SIG-M5 treated with dmso at 0.1 percent for 504 hours (cell line): ENCODE data around the gene SAFB2.

Experiments
- DNase-seq: peaks from one replicate; lab custom pipeline; 2025; ENCODE audit not compliant: unreplicated experiment; lab: John Stamatoyannopoulos, UW

The SAFB2 gene

DNA sequence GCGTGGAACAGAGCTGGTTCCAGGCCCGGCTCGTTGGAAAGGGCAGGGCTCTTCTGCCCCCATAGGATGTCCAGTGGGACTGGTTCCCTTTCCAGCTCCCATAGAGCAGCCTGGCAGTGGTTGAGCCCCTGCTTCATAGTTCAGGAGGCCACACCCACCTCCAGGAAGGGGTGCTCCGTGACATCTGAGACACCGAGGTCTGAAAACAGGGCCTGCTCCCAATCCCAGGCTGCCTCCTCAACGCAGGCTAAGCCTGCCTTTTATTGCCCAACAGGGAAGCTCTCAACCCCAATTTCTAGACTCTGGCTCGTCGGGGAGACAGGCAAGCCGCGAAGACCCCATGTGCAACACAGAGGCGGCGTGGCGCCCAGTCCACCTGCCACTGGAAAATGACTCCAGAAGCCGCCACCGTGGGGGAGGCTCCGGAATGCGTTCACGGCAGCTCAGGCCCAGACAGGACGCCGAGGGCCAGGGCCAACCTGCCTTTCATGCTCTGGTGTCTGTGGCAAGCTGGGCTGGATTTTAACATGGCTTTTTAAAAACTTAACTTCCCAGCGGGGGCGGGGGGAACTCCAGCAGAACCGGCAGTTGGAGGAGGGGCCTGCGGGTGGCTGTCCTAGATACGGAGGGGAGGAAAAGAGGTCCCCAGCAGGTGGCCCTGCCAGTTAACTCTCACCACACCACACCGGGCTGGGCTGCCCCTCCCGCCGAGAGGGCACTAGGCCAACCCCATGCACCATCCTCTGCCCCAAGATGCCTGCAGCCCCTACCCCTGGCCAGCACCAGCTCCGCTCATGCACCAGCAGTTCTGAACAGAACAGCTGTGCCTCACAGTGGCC is 36.9 kb downstream of the SAFB2 start:
- DNase-seq: no peak

DNA sequence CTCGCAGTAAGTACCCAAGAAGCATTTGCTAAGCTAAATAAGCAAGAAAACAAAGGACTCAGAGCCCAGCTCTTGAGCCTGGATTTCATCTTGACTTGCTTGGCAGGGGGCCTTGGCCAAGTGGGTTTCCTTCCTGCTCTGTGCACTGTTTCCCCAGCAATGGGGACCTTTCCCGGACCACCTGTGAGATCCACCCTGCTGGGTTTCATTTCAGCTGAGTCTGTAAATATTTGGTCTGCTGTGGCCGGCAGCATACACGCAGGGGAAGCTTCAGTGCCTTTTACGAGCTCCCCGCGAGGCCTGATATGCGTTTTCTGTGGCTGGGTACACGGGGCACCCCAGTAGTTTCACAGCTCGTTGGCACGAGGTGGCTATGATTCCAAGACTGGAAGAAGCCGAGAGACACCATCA is 42.4 kb downstream of the SAFB2 start:
- no peak for DNase-seq

DNA sequence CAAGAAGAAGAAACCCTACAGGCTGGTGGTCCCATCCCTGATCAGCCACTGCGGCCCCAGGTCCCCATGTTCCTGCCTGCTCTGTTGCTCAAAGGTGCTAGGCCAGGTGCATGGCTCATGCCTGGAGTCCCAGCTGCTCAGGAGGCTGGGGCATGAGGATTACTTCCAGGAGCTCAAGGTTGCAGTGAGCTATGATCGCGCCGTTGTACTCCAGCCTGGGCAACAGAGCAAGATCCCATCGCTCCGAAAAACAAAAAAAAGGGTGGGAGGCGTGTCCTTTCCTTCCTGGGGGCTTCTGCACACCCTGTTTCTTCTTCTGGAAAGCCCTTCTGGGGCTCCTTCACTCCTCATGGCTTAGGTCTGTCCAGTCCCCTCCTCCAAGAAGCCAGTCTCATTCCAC is 42.9 kb downstream of the SAFB2 start:
- DNase-seq: no peak

DNA sequence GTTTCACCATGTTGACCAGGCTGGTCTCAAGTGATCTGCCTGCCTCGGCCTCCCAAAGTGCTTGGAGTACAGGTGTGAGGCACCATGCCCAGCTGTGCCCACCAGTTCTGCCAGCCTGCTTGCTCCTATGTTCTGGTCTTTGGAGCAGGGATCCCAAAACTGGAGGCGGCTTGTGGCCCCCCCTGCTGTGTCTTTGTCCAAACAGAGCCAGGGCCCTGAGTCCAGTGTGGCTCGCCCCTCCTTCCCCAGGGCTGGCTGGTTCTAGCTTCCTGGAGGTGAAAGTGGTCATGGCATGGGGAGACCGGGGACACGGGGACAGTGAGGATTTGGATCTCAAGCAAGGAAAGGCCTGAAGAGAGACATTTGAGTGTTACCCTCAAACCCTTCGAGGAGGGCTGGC is 43.3 kb downstream of the SAFB2 start:
- no peak for DNase-seq

DNA sequence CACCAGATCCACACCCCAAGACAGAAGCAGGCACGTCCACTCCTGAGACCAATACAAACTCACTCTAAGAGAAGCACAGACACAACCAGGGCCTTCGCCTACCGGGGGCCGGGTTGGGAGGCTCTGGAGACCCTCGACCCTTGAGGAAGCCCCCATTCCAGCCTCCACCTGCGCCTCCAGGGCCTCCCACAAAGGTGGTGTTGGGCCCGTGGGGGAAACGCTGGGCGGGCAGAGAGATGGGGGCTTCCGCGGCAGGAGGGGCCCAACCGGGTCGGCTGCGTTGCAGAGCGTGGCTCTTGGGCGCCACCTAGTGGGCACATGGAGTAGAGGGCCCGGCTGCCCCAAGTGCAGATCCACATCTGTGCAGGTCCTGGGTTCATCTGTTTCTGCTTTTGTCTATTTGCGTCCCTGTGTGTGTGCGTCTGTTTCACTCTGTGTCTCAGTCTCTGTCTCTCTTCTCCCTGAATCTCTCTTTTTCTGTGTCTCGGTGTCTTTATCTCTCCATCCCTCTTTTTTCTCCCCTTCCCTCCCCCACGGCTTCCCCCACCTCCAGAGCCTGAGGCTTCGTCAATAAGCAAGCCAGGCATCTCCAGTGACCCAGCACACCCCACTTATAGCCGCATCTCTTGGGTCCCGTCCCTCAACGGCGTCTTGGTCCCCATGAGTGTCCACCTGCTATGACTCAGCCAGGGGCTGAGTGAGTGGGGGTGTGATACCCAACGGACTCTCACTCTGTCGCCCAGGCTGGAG is 44.3 kb downstream of the SAFB2 start:
- peak; percentile 57 for DNase-seq

DNA sequence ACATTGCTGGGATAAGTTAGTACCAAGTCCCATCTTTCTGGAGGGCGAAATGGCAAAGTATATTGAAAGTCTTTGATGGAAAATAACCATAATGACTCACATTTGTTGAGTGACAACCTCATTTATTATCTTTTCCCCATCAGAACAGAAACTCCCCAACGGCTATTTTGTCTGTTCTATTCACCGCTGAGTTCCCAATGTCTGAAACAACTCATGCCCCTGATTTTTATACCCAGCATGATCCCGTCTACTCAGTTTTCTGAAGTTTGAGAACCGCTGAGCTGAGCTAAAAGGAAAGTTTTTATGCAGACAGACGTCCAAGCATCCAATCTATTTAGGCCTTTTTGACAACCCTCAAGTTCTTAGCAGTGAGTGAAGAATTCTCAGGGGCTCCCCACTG is 47.0 kb downstream of the SAFB2 start:
- no peak for DNase-seq

DNA sequence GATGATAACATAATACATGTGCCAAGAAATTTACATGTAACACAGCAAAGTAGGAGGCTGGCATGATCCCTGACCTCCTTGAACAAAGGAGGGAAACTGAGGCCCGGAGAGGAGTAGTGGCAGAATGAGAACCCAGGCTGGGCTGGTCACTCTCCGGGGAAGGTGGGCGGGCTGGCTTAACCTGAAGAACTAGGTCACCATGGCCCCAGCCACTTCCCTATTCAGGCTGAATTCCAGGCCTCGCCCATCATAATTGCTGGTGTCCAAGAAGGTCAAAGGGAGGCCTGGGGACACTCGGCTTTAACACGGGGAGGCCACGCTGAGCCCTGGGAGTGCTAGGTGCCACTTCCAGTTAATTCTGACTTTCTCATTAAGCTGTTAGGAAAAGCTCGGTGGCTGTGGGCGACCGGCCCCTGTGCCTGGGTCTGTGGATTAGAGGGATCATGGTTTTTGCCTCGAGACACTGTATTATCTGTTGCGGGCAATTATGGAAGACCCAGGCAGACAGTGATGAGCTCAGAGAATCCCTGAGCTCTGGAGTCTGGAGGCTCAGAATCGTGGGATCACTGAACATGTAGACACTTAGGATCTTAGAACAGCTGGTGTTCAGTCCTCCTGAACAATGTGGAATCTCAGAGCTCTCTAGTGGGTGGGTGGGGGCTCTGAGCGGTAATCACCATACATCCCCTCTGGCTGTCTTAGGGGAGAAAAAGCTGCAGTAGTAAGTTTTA is 49.9 kb downstream of the SAFB2 start:
- DNase-seq: no peak

DNA sequence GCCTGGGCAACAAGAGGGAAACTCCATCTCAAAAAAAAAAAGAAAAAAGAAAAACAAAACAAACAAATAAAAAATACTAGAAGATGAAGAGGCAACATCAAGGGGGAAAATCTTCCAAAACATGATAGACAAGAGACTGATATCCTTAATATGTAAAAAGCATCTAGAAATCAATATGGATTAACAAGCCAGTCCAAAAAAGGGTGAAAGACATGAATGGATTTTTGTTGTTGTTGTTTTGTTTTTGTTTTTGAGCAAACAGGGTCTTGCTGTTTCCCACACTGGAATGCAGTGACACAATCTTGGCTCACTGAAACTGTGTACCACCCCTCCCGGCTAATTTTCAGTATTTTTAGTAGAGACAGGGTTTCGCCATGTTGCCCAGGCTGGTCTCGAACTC is 50.8 kb downstream of the SAFB2 start:
- no peak for DNase-seq

DNA sequence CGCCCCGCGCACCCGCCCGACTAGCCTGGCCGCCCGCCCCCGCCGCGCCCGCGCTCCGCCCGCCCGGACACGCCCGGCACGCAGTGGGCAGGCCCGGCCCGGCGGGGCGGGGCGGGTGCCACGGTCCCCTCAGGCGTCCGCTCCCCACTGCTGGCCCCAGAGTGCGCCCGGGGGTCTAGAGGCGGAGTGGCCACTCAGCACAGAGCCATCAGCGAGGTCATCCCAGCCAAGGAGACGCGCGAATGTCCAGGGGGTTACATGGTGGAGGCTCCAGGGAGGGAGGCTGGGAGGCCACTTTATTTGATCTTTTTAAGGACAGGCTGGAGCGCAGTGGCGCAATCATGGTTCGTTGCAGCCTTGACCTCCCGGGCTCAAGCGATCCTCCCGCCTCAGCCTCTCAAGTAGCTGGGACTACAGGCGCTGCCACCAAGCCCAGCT is 54.6 kb downstream of the SAFB2 start:
- DNase-seq: no peak

DNA sequence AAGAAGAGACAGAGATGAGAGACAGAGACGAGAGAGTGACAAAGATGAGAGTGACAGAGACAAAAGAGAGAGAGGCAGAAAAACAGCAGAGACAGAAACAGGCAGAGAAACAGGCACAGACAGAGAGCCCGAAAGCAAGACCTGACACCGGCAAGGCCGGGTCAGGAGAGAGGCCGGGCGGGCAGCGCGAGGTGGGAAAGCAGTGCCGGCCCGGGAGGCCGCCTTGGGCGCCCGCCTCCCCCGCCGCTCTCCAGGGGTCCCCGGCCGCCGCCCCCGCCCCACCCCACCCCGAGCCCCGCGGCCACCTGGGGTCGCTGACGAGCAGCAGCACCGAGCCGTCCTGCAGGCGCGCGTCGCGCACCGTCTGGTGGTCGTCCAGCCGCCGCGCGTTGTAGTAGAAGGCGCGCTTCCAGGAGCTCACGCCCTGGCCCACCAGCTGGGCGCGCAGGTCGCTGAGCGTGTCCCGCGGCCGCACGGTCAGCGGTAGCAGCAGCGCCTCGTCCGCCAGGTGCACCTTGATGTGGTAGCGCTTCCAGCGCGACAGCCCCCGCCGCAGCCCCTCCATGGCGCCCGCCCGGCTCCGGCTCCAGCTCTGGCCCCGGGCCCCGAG is 55.1 kb downstream of the SAFB2 start, which contains the start of gene TINCR:
TINCR (minus strand) TSS at position 594 of the 610 bp plus-strand sequence.
- DNase-seq: no peak

DNA sequence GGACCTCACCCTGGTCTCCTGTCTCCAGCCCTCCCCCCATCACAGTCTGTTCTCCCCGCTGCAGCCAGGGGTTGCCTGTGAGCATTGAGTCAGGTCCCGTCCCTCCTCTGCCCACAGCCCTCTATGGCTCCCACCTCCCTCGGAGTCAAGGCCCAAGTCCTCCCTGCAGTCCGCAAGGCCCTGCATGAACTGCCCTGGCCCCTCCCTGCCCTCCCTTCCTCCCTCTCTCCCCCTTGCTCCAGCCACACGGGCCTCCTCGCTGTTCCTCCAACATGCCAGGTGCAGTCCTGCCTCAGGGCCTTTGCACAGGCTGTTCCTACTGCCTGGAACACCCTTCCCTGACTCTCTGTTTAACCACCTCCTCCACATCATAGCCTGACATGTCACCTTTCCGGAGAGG is 57.6 kb downstream of the SAFB2 start:
- no peak for DNase-seq

DNA sequence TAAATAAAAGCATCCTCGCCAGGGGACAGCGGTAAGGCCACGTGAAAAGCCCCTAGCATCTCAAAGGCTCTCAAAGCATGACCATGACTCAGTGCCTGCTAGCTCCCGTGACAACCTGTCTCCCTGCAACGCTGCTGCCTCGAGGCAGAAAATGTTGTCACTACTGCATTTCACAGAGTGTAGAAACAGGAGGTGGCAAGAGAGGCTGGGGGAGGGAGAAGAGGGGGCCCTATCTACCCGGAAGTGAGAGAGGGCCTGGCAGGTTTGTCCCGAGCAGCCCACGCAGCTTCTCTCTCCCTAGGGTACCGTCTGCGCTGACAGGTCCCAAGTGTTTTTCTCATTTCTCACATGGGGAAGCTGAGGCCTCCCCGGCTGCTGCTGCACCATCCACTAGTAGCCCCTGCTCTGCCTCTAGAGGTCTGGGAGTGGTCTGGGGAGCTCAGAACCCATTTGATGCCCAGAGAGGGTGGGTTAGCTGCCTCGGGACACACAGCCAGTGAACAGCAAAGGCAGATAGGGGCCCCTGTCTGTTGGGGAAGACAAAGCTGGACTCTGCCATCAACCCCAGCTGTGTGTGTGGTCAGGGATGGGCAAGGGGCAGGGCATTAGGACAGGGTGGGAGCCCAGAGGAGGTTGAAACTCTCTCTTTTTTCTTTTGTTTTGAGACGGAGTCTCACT is 58.5 kb downstream of the SAFB2 start:
- peak; percentile 31 for DNase-seq

DNA sequence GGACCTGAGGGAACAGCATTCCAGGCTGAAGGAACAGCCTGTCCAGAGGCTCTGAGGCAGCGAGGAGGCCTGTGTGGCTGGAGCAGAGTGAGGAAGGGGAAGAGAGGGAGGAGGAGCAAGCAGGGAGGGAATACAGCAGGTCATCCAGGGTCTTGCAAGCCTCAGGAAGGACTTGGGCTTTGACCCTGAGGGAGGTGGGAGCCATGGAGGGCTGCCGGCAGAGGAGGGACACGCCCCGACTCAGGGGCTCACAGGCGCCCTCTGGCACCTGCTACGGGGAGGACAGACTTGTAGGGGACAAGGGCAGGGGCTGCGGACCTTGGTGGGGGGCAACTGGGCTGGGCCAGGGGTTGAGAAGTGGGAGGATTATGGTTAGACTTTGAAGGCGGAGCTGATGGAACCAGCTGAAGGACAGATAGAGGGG is 59.6 kb downstream of the SAFB2 start:
- DNase-seq: no peak

DNA sequence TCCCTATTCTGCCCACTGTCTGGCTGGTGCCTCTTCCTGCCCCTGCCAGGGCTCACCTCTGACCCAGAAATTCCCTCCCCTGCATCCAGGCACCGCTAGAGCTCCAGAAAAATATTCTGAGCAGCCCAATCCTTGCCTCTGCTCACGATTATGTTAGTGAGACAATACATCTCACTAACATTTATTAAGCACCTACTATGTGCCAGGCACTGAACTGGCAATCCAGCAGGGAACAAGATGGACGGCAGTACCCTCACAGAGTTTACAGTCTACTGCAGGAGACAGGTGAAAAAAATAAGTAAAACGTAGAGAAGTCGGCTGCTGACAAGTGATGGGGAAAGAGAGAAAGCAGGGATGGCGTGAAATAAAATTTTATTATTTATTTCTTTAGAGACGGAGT is 60.3 kb downstream of the SAFB2 start:
- no peak for DNase-seq

DNA sequence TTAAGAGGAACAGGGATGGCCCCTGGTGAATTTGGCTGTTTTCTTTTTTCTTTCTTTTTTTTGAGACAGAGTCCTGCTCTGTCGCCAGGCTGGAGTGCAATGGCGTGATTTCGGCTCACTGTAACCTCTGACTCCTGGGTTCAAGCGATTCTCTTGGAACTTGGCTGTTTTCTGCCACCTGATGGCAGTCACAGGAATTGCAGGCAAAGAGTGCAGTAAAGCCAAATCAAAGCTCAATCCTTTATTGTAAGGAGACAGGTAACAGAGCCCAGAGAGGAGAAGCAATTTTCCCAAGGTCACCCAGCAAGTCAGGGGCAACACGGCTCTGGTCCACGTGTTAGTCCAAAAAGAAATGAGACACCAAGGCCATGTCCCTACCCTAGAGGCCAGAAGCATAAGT is 61.0 kb downstream of the SAFB2 start:
- no peak for DNase-seq

DNA sequence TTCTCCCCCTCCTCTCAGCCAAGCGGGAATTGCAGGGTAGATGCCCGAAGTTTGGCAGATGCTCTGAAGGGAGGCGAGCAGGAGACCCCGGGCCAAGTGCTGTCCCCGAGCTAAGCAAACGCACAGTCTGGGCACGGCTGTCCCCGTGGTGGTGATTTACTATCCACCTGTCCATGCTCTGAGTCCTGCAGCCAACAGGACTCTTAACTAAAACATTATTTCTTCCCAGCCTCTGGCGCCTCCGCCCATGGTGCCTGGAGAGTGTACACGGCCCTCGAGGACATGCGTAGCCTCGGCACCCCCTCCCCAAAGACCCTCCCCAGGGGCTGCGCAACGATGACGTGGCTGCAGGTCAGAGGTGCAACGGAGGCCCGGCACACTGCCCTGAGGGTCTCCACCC is 62.4 kb downstream of the SAFB2 start:
- no peak for DNase-seq

DNA sequence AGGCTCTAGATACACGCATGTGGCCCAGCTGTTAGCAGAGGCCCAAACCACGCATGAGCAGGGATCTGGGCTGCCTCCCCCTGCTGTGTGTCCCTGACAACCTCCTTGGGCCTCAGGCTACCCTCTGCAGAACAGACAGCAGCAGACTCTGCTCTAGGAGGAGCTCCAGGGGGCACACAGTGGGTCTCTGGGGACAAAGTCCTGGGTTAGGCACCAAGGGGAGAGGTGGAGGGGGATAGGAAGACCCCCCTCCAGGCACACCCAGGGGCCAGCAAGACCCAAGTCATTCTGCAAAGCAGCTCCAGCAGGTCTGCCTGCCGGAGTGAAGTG is 62.8 kb downstream of the SAFB2 start:
- no peak for DNase-seq

DNA sequence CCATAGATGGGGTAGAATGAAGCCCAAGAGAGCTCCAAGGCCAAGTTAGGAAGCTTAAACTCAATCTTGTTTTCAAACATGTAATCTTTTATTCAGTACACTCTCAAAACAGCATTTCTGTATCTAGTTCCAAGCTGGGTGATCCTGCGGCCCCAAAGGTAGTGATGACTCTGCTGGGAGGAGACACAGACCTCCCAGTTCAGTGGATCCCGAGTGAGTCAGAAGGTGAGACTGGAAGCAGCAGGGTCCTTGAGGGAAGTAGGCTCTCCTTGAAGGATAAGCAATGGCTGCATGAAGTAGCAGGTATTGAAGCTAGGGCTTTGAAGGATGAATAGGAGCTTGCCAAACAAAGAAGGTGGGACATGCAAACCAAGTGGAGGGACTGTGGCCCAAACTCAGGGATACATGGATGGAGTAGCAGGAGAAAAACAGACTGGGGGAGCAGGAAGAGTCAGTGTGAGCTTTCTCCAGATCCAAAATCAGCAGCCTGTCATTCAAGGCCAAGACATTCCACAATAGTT is 64.4 kb downstream of the SAFB2 start:
- DNase-seq: no peak

DNA sequence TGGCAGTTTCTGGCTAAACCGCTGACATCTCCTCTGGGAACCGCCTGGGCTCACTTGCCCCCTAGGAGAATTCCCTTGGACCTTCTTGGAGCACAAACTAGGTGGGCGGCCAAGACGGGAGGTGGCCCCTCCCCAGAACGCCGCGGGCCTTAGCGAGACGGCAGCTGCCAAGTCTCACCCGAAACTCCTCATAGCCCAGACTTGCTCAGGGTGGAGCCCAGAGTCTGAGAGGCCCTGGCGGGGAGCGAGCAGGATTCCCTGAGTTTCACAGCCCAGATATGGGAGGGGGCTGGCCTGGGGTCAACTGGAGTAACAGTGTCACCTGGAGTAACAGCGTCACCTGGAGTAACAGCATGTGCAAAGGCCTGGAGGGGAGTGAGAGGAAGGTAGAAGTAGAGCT is 64.9 kb downstream of the SAFB2 start:
- no peak for DNase-seq

DNA sequence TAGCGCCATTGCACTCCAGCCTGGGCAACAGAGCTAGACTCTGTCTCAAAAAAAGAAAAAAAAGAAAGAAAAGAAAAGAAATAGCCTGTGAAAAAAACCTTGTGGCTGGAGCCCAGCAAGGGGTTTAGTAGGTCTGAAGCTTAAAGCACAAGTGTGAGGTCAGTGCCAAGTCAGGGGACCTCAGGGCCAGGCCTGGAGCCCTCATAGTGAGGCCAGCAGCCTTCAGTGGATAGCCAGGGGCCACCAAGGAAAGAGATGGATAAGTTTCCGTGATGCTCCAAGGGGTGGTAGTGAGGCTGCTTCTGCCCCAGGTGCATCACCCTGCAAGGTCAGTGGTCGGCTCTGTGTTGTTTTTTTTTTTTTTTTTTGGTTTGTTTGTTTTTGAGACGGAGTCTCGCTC is 67.7 kb downstream of the SAFB2 start:
- no peak for DNase-seq

DNA sequence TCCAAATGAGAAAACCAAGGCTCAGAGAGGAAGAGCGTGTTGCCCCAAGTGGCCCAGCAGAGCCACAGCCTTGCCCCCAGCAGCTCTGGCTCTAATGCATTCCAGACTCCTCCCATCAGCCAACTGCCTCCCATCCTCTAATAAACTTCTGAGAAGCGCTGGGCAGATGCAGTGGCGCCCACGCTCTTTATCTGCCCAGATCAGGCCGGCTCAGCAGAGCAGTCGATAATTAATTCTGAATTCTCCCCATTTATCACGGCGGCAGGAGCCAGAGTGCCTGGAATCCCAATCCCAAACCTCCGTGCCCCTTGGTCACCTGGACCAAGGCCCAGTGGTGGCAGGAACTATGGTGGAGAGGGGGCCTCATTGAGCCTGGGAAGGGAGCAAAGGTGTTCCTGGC is 68.7 kb downstream of the SAFB2 start:
- DNase-seq: no peak
